ENCODE measurements around the gene ZNF701. TPM values are rescaled to one million over a fixed set of nuclear protein-coding genes. Genes with fewer than 3 reads are reported as not detected.

ZNF701 gene
- polyA plus RNA-seq (2011; rRNA removed) (6.6 and 8.2 TPM in 2 replicates), polyA minus RNA-seq (2011; rRNA and poly(A)+ RNA removed) (9.3 and 14.7 TPM in 2 replicates)

GRCh38 chr19:52570000-52570861, at the start of gene ZNF701:
TSS of gene ZNF701 (plus strand) at chr19:52570287. CDS start at chr19:52574148, 3,861 bp downstream.
- H3K27me3 ChIP-seq (ENCODE audit: control insufficient read depth, insufficient read depth, low read length): no peaks in the 10 kb centered on the region
- ChIA-PET POLR2A (no interaction called here), CTCF (no interaction called here)
- peak; percentile 76 for DNase-seq (ENCODE audit: low read depth, low spot score)
- H3K27ac ChIP-seq (ENCODE audit: low read depth, low read length): peak within 1 kb of the TSS; percentile 91
- TF ChIP-seq, protein P1, sequence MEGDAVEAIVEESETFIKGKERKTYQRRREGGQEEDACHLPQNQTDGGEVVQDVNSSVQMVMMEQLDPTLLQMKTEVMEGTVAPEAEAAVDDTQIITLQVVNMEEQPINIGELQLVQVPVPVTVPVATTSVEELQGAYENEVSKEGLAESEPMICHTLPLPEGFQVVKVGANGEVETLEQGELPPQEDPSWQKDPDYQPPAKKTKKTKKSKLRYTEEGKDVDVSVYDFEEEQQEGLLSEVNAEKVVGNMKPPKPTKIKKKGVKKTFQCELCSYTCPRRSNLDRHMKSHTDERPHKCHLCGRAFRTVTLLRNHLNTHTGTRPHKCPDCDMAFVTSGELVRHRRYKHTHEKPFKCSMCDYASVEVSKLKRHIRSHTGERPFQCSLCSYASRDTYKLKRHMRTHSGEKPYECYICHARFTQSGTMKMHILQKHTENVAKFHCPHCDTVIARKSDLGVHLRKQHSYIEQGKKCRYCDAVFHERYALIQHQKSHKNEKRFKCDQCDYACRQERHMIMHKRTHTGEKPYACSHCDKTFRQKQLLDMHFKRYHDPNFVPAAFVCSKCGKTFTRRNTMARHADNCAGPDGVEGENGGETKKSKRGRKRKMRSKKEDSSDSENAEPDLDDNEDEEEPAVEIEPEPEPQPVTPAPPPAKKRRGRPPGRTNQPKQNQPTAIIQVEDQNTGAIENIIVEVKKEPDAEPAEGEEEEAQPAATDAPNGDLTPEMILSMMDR (IDR thresholded peaks at IDR 0.05; ENCODE audit: low read depth, low read length): peak; percentile 35; the same call in 1 of the 2 replicates
- H3K4me3 ChIP-seq (ENCODE audit: low read depth, low read length): peak within 1 kb of the TSS; percentile 98
- peaks cover 29% of the 10 kb centered on the region for H3K9me3 ChIP-seq (ENCODE audit: control insufficient read depth, insufficient read depth, low read length)

DNA sequence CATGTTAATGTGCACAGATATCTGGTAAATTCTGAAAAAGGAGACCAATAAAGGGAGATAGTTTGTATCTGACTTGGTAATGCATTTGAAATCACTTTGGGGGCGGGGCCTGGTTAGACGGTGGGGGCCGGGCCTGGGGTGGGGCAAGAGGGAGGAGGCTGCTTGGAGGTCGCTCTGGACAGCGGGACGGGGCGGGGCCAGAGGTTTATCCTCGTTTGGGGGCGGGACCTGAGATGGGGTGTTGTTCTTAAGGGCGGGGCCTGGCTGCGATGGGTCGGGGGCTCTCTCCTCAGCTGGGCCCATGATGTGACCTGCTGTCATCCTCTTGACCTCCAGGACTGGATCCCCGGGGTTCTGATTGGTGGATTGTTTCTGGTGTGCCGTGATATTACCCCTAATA, 47.5 kb upstream of the ZNF701 start:
- DNase-seq (ENCODE audit: low read depth, low spot score): no peak
- TF ChIP-seq, protein P1 (IDR thresholded peaks at IDR 0.05; ENCODE audit: low read depth, low read length): no peak
- Histone ChIP-seq H3K9me3 (ENCODE audit: control insufficient read depth, insufficient read depth, low read length) (peaks cover 46% of the 10 kb centered on the region), H3K27me3 (ENCODE audit: control insufficient read depth, insufficient read depth, low read length) (no peaks in the 10 kb centered on the region), H3K4me3 (ENCODE audit: low read depth, low read length) (no peak overlapping the region), H3K27ac (ENCODE audit: low read depth, low read length) (no peak overlapping the region)
- CTCF ChIA-PET: no interaction called here
- POLR2A ChIA-PET: no interaction called here

- H3K27ac ChIP-seq (ENCODE audit: low read depth, low read length): no peak overlapping the region
- CTCF ChIA-PET: no interaction called here
Observed at GRCh38 chr19:52524086-52524485, 46.0 kb upstream of the ZNF701 start.

DNA sequence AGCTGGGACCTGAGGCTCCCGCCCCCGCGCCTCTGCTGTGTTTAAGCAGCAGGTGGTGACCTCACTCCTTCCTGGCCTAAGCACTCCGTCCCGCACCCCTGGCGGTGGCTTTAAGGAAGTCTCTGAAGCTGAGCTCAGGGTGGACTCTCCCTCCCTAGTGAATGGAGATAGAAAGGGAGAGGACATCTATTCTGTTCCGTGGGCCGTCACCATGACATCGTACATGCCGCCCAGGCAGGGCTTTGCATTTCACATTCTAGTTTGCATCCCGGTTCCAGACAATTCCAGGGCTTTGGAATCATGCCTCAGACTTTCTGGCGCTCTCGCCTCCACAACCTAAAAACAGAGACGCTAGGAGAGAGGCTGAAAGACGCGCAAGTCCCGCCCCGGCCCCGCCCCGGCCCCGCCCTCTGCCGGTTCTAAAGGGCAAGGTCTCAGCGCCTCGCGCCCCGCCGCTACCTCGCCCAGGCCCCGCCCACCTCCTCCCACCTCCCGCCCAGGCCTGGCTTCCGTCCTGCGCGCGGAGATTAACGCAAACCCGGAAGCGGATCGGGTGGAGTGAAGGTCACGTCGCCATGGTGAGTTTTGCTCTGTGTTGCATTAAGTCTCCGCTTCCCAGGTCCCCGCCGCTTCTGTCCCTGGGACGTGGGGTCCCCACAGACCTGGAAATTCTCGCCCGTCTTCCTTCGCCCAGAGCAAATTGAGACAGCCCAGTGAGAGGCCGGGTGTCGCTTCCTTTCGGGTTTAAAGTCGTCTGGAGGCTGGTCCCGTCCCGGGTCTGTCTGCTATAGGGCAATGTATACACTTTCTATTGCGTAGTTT, 42.7 kb upstream of the ZNF701 start, which contains the start of gene ZNF808:
TSS of gene ZNF808 (plus strand) at position 535 of the 822 bp plus-strand sequence. CDS start 15,617 bp downstream, outside the sequence.
- H3K27me3 ChIP-seq (ENCODE audit: control insufficient read depth, insufficient read depth, low read length): no peaks in the 10 kb centered on the region
- H3K4me3 ChIP-seq (ENCODE audit: low read depth, low read length): peak within 1 kb of the TSS; percentile 83
- ChIA-PET CTCF (interaction anchor here (0.6 to 0.7 kb wide), 3 partner anchors 34 to 75 kb away, joined by 3 to 4 read pairs (median 3); no protein-coding TSS in a partner anchor), POLR2A (interaction anchor here (0.5 kb wide), 1 partner anchor 25 kb away, joined by 4 read pairs; no protein-coding TSS in a partner anchor)
- TF ChIP-seq, protein P1 (IDR thresholded peaks at IDR 0.05; ENCODE audit: low read depth, low read length): peak; percentile 68
- H3K27ac ChIP-seq (ENCODE audit: low read depth, low read length): peak within 1 kb of the TSS; percentile 80
- DNase-seq (ENCODE audit: low read depth, low spot score): peak; percentile 61
- H3K9me3 ChIP-seq (ENCODE audit: control insufficient read depth, insufficient read depth, low read length): peaks cover 35% of the 10 kb centered on the region

More at GRCh38 chr19:52524086-52524485, 46.0 kb upstream of the ZNF701 start:
- peaks cover 40% of the 10 kb centered on the region for H3K9me3 ChIP-seq (ENCODE audit: control insufficient read depth, insufficient read depth, low read length)
- H3K4me3 ChIP-seq (ENCODE audit: low read depth, low read length): no peak overlapping the region
- TF ChIP-seq, protein P1 (IDR thresholded peaks at IDR 0.05; ENCODE audit: low read depth, low read length): no peak
- no peaks in the 10 kb centered on the region for H3K27me3 ChIP-seq (ENCODE audit: control insufficient read depth, insufficient read depth, low read length)
- POLR2A ChIA-PET: no interaction called here
- no peak for DNase-seq (ENCODE audit: low read depth, low spot score)
